Stomach (tissue), 4 donors: Measurements from ENCODE around the gene RUNX1.

ENCODE experiments used
- EP300 ChIP-seq: sonication (generic); formaldehyde crosslinking; IDR thresholded peaks from one replicate; pipeline ENCODE4 v1.6.1; 2017; ENCODE audit warnings: antibody characterized with exemption
- POLR2A ChIP-seq, 4 donors: fragments of 450-650 bp; IDR thresholded peaks; one replicate each; pipeline ENCODE4 v1.6.1; 2016; ENCODE audit warnings: antibody characterized with exemption in 4 of 4, control low read depth in 2 of 4, mild to moderate bottlenecking in 1 of 4, moderate library complexity in 1 of 4
- POLR2AphosphoS5 ChIP-seq, 3 donors: sonication (generic); formaldehyde crosslinking; IDR thresholded peaks; one replicate each; pipeline ENCODE4 v1.6.1; 2016; ENCODE audit warnings: antibody characterized with exemption in 3 of 3
- TF ChIP-seq, protein P1 (sequence below), 7 experiments: fragments of 450-650 bp in 4 of 7; fragments of 200-600 bp in 3 of 7; sonication (generic) in 3 of 7; IDR thresholded peaks; one replicate each; pipeline ENCODE4 v1.5.1; 2016 to 2019; ENCODE audit warnings: antibody characterized with exemption in 7 of 7, control low read depth in 2 of 7, mild to moderate bottlenecking in 1 of 7

DNA sequence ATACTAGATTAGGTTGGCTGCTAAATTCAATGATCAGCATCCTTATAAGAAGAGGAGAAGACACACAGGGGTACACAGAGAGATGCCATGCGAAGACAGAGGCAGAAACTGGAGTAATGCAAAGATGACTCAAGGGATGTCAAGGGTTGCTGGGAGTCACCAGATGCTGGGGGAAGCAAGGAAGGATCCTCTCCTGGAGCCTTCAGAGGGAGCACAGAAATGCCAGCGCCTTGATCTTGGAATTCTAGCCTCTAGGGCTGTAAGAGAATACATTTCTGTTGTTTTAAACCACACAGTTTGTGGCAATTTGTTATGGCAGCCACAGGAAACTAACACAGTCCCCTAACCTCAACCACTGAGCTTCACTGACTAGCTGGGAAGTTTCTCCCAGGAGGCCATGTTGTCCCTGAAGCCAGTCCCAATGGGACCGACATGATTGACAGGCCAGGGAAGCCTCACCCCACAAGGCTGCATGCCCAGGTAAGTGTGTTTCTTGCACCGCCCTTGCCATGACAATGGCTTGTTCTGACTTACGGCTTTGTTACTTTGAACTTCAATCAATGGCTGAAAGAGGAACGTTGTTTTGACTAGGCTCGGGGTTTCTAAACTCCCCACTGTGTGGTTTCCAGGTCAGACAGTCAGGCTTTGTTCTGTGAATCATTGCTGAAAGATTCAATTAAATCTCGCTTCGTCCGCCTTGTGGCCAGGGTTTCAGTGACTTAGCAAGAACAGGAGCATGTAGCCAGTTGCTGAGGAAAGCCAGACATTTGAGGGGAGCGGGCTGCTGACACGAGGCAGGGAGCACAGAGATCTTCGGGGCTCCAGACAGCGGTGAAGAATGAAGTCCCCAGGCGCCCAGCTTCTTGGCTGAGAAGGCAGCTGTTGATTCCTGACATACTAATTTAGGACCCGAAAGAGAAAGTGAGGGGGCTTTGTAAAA is 62.3 kb downstream of the RUNX1 start:
- TF ChIP-seq, protein P1, sequence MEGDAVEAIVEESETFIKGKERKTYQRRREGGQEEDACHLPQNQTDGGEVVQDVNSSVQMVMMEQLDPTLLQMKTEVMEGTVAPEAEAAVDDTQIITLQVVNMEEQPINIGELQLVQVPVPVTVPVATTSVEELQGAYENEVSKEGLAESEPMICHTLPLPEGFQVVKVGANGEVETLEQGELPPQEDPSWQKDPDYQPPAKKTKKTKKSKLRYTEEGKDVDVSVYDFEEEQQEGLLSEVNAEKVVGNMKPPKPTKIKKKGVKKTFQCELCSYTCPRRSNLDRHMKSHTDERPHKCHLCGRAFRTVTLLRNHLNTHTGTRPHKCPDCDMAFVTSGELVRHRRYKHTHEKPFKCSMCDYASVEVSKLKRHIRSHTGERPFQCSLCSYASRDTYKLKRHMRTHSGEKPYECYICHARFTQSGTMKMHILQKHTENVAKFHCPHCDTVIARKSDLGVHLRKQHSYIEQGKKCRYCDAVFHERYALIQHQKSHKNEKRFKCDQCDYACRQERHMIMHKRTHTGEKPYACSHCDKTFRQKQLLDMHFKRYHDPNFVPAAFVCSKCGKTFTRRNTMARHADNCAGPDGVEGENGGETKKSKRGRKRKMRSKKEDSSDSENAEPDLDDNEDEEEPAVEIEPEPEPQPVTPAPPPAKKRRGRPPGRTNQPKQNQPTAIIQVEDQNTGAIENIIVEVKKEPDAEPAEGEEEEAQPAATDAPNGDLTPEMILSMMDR (IDR thresholded peaks at IDR 0.05): no peak
- no peak for TF ChIP-seq POLR2A (IDR thresholded peaks at IDR 0.05)
- TF ChIP-seq EP300: no peak
- no peak for TF ChIP-seq POLR2AphosphoS5 (IDR thresholded peaks at IDR 0.05)
